ENCODE measurements around the gene MLC1.

DNA sequence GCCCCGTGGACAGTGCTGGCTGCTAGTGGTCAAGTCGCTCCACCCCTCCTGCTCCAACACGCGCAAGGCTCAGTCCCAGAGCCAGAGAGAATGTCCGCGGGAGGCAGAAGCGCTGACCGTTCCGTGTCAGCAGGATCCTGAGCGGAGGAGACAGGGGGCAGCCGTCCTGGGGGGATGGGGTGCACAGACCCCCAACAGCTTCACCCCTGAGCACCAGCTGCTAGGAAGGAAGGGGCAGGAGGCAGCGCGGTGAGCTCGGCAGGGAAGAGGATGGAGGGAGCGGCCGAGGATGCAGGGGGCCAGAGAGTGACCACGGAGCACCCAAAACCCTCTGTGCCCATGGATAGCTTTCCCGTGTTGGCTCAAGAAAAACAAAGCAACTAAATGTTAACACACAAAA lies 20.8 kb downstream of the MLC1 start:
- TF ChIP-seq CTCF (IDR thresholded peaks at IDR 0.05; ENCODE audit: insufficient read depth, low read depth, low read length) (no peak), EZH2 (IDR thresholded peaks at IDR 0.05; ENCODE audit: insufficient read depth, low read length) (no peak)
